ENCODE data around the gene KCNK18. TPM values are rescaled to one million over a fixed set of nuclear protein-coding genes. Genes with fewer than 3 reads are reported as not detected.
A peak's percentile ranks its signal among the peaks of the same experiment; 100 is the strongest.

KCNK18 gene
- polyA plus RNA-seq, 2 of the 4 experiments (the other 2 are of a cell fraction): not detected

DNA sequence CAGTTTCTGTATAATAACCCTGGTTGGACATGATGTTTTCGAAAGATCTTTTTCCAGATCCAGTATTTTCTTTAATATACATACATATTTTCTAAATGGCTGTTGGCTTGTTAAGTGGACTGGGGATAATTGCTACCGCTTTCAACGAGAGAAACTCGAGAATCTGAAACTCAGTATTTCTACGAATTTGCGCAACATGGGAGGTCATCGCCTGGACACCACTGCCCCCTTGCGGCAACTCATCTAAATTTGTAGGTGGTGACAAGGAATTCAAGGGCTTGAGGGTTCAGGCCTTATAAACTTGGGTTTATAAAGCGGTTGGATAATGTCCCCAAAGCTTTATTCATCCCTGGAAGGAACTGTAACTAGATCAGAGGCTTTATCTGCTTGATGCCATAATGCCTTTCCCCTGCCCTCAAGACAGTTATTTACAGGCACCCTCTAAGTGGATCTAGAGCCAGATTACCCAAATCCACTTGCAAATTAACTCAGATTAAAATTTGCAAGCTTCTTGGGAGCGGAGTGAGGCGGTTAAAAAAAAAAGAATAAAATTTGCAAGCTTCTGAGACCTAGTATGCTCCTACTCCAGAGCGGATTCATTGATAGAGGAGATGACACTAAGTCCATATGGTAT lies 21.3 kb upstream of the KCNK18 start:
- ChIA-PET CTCF (interaction anchor here (0.5 to 19.7 kb wide), 51 partner anchors 9 to 702 kb away, joined by 3 to 1061 read pairs (median 7); partner anchors contain the start of genes ENO4, HSPA12A and KCNK18), POLR2A (no interaction called here)
- TF ChIP-seq SMC3 (IDR thresholded peaks at IDR 0.05): peak; percentile 76
- no peak for TF ChIP-seq CBX8 (IDR thresholded peaks at IDR 0.05)
- TF ChIP-seq PHF8 (IDR thresholded peaks at IDR 0.05; ENCODE audit: borderline replicate concordance, low read depth): no peak
- no peak for TF ChIP-seq NR3C1 (IDR thresholded peaks at IDR 0.05)
- TF ChIP-seq CEBPB (IDR thresholded peaks at IDR 0.05): peak; percentile 94 to 98
- TF ChIP-seq JUN (IDR thresholded peaks at IDR 0.05): no peak
- no peak for TF ChIP-seq MAZ (IDR thresholded peaks at IDR 0.05; ENCODE audit: borderline replicate concordance, low read depth, low read length)
- TF ChIP-seq, protein P1, sequence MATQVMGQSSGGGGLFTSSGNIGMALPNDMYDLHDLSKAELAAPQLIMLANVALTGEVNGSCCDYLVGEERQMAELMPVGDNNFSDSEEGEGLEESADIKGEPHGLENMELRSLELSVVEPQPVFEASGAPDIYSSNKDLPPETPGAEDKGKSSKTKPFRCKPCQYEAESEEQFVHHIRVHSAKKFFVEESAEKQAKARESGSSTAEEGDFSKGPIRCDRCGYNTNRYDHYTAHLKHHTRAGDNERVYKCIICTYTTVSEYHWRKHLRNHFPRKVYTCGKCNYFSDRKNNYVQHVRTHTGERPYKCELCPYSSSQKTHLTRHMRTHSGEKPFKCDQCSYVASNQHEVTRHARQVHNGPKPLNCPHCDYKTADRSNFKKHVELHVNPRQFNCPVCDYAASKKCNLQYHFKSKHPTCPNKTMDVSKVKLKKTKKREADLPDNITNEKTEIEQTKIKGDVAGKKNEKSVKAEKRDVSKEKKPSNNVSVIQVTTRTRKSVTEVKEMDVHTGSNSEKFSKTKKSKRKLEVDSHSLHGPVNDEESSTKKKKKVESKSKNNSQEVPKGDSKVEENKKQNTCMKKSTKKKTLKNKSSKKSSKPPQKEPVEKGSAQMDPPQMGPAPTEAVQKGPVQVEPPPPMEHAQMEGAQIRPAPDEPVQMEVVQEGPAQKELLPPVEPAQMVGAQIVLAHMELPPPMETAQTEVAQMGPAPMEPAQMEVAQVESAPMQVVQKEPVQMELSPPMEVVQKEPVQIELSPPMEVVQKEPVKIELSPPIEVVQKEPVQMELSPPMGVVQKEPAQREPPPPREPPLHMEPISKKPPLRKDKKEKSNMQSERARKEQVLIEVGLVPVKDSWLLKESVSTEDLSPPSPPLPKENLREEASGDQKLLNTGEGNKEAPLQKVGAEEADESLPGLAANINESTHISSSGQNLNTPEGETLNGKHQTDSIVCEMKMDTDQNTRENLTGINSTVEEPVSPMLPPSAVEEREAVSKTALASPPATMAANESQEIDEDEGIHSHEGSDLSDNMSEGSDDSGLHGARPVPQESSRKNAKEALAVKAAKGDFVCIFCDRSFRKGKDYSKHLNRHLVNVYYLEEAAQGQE (IDR thresholded peaks at IDR 0.05): no peak
- TF ChIP-seq, protein P2, sequence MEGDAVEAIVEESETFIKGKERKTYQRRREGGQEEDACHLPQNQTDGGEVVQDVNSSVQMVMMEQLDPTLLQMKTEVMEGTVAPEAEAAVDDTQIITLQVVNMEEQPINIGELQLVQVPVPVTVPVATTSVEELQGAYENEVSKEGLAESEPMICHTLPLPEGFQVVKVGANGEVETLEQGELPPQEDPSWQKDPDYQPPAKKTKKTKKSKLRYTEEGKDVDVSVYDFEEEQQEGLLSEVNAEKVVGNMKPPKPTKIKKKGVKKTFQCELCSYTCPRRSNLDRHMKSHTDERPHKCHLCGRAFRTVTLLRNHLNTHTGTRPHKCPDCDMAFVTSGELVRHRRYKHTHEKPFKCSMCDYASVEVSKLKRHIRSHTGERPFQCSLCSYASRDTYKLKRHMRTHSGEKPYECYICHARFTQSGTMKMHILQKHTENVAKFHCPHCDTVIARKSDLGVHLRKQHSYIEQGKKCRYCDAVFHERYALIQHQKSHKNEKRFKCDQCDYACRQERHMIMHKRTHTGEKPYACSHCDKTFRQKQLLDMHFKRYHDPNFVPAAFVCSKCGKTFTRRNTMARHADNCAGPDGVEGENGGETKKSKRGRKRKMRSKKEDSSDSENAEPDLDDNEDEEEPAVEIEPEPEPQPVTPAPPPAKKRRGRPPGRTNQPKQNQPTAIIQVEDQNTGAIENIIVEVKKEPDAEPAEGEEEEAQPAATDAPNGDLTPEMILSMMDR (IDR thresholded peaks at IDR 0.05): peak; percentile 89
- TF ChIP-seq, protein P3, sequence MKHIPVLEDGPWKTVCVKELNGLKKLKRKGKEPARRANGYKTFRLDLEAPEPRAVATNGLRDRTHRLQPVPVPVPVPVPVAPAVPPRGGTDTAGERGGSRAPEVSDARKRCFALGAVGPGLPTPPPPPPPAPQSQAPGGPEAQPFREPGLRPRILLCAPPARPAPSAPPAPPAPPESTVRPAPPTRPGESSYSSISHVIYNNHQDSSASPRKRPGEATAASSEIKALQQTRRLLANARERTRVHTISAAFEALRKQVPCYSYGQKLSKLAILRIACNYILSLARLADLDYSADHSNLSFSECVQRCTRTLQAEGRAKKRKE (CRISPR knock-in tag; IDR thresholded peaks at IDR 0.05; ENCODE audit: low read depth): no peak
- TF ChIP-seq RAD21 (conservative IDR thresholded peaks at IDR 0.05 in 1 of 2, IDR thresholded peaks at IDR 0.05 in 1 of 2): peak; percentile 88 to 91
- no peak for TF ChIP-seq MAX (IDR thresholded peaks at IDR 0.05)
- ATAC-seq: peak; percentile 58 to 70; a peak in 5 of 6 replicates
- WGBS (ENCODE audit: missing lambda C conversion rate): 5% methylated on average over 12 of the region's 12 CpGs
- Histone ChIP-seq H3K4me1 (0 out of 3 replicates have a peak, but pooled peaks cover 4% of the 10 kb centered on the region), H3K9me3 (no peaks in the 10 kb centered on the region), H3K4me2 (peak overlapping the region; percentile 96), H3K4me3 (peak overlapping the region; percentile 55), H3K27ac (no peak overlapping the region)
- peak; percentile 84 for FAIRE-seq
- DNase-seq (ENCODE audit: low read depth in 1 of 2, low spot score in 1 of 2): peak; percentile 78 to 80

DNA sequence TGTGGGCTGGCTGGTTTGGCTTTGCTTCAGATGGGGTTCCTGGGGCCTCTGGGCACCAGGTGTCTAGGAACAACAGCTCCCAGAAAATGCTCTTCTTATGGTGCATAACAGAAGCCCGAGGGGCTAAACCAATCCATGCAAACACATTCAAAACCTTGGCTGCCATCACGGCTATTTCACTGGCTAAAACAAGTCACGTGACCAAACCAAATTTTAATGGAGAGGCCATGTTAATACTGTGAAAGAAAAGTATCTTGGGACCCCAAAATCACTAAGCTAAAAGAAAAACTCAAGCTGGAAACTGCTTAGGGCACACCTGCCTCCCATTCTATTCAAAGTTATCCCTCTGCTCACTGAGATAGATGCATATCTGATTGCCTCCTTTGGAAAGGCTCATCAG lies 19.1 kb upstream of the KCNK18 start:
- Histone ChIP-seq H3K9me3 (no peaks in the 10 kb centered on the region), H3K4me3 (no peak overlapping the region), H3K4me2 (no peak overlapping the region), H3K27ac (no peak overlapping the region), H3K4me1 (0 out of 3 replicates have a peak, but pooled peaks cover 4% of the 10 kb centered on the region)
- DNase-seq (ENCODE audit: low read depth in 1 of 2, low spot score in 1 of 2) (no peak), ATAC-seq (no peak), FAIRE-seq (no peak)
- WGBS (ENCODE audit: missing lambda C conversion rate): 14% methylated on average over 3 of the region's 3 CpGs
- TF ChIP-seq, protein P4, sequence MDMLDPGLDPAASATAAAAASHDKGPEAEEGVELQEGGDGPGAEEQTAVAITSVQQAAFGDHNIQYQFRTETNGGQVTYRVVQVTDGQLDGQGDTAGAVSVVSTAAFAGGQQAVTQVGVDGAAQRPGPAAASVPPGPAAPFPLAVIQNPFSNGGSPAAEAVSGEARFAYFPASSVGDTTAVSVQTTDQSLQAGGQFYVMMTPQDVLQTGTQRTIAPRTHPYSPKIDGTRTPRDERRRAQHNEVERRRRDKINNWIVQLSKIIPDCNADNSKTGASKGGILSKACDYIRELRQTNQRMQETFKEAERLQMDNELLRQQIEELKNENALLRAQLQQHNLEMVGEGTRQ (IDR thresholded peaks at IDR 0.05): peak; percentile 53; the same call in 1 of the 2 replicates
- TF ChIP-seq HOXA7 (CRISPR knock-in tag; IDR thresholded peaks at IDR 0.05): no peak
- CTCF ChIA-PET: interaction anchor here (3.0 to 19.7 kb wide), 2 partner anchors 10 to 378 kb away, joined by 18 to 1061 read pairs; no protein-coding TSS in a partner anchor
- POLR2A ChIA-PET: no interaction called here

All from A549 (cell line).